GM23248 (cell line): ENCODE measurements around the gene SH3GL3. TPM values are rescaled to one million over a fixed set of nuclear protein-coding genes. Genes with fewer than 3 reads are reported as not detected.
A peak's percentile ranks its signal among the peaks of the same experiment; 100 is the strongest.

Experiments
- DNase-seq: peaks from one replicate; pipeline ENCODE4 v3.0.0-alpha.2; 2015
- H2AFZ ChIP-seq: fragments of 200-600 bp; sonication (generic); 2 replicates; pipeline ENCODE4 v1.6.1; 2016; ENCODE audit warnings: antibody characterized with exemption
- H3F3A ChIP-seq: fragments of 200-600 bp; sonication (generic); 2 replicates; pipeline ENCODE4 v1.6.1; 2016; ENCODE audit warnings: mild to moderate bottlenecking, antibody characterized with exemption, mixed run types; ENCODE audit not compliant: insufficient read depth
- H3K27ac ChIP-seq: fragments of 200-600 bp; sonication (generic); 2 replicates; pipeline ENCODE4 v1.5.1; 2016; ENCODE audit warnings: mild to moderate bottlenecking
- H3K27me3 ChIP-seq: fragments of 200-600 bp; sonication (generic); replicated peaks from 2 replicates; pipeline ENCODE4 v1.6.1; 2016; ENCODE audit warnings: mild to moderate bottlenecking; ENCODE audit not compliant: insufficient read depth
- H3K36me3 ChIP-seq: fragments of 200-600 bp; sonication (generic); 2 replicates; pipeline ENCODE4 v1.6.1; 2016; ENCODE audit warnings: low read depth, mild to moderate bottlenecking
- H3K4me1 ChIP-seq: fragments of 200-600 bp; sonication (generic); 2 replicates; pipeline ENCODE4 v1.6.1; 2016; ENCODE audit warnings: mild to moderate bottlenecking; ENCODE audit not compliant: insufficient read depth
- H3K4me2 ChIP-seq: fragments of 200-600 bp; sonication (generic); one replicate; pipeline ENCODE4 v1.6.1; 2016; ENCODE audit warnings: mild to moderate bottlenecking; ENCODE audit not compliant: unreplicated experiment
- H3K4me3 ChIP-seq: fragments of 200-600 bp; sonication (generic); 2 replicates; pipeline ENCODE4 v1.5.1; 2016; ENCODE audit warnings: mild to moderate bottlenecking
- H3K79me2 ChIP-seq: fragments of 200-600 bp; sonication (generic); 2 replicates; pipeline ENCODE4 v1.6.1; 2016; ENCODE audit warnings: mild to moderate bottlenecking; ENCODE audit not compliant: insufficient read depth
- H3K9ac ChIP-seq: fragments of 200-600 bp; sonication (generic); 2 replicates; pipeline ENCODE4 v1.6.1; 2016; ENCODE audit warnings: mild to moderate bottlenecking
- H3K9me2 ChIP-seq: fragments of 200-600 bp; sonication (generic); 2 replicates; pipeline ENCODE4 v1.6.1; 2016; ENCODE audit warnings: mixed run types, mild to moderate bottlenecking, moderate library complexity; ENCODE audit not compliant: insufficient read depth
- H3K9me3 ChIP-seq: fragments of 200-600 bp; sonication (generic); one replicate; pipeline ENCODE4 v1.6.1; 2017; ENCODE audit warnings: low read depth
- H4K20me1 ChIP-seq: fragments of 200-600 bp; sonication (generic); 2 replicates; pipeline ENCODE4 v1.6.0; 2016; ENCODE audit not compliant: insufficient read depth
- EZH2 ChIP-seq: fragments of 200-600 bp; sonication (generic); IDR thresholded peaks from 2 replicates; pipeline ENCODE4 v1.6.1; 2018; ENCODE audit warnings: antibody characterized with exemption, mild to moderate bottlenecking; ENCODE audit not compliant: insufficient read depth, poor library complexity, severe bottlenecking
- EZH2phosphoT487 ChIP-seq: fragments of 200-600 bp; sonication (generic); IDR thresholded peaks from 2 replicates; pipeline ENCODE4 v1.6.1; 2018; ENCODE audit warnings: antibody characterized with exemption, moderate library complexity, mild to moderate bottlenecking, low read depth; ENCODE audit not compliant: insufficient read depth
- WGBS, 2 experiments: methylation state at CpG; one replicate each; pipeline ENCODE4 v1.1.6; 2015 to 2017; ENCODE audit warnings: low lambda C conversion rate in 2 of 2, low coverage in 1 of 2; ENCODE audit errors: missing lambda C conversion rate in 2 of 2; 5-methylcytosine and 5-hydroxymethylcytosine counted together
- in situ Hi-C: fragments of 300-500 bp; cut with MboI; formaldehyde crosslinking; loops from 2 replicates; pipeline ENCODE4 v1.15.0; 2020
- polyA plus RNA-seq: library from polyadenylated mRNA; unstranded; fragments of >200 nt; fragmentation: Nextera tagmentation; extraction: Ambion mirVana; gene quantifications from 2 replicates; pipeline ENCODE4 v1.2.1, GENCODE V29; 2016
- total RNA-seq: library from RNA; depleted of rRNA; stranded (reverse); fragments of >200 nt; shearing (Covaris generic); gene quantifications from 2 replicates; pipeline ENCODE4 v1.2.3, GENCODE V29; 2014

SH3GL3 gene
- total and polyA plus RNA-seq, 2 experiments from 2014 or later, result 0.28 TPM; not detected in 1

GRCh38 chr15:83612898-83613635 lies 165.9 kb downstream of the SH3GL3 start:
- TF ChIP-seq EZH2phosphoT487 (no peak), EZH2 (no peak)
- H3K9me3 ChIP-seq, result no peaks in the 10 kb centered on the region
- in situ Hi-C loops, result no loop called here

DNA sequence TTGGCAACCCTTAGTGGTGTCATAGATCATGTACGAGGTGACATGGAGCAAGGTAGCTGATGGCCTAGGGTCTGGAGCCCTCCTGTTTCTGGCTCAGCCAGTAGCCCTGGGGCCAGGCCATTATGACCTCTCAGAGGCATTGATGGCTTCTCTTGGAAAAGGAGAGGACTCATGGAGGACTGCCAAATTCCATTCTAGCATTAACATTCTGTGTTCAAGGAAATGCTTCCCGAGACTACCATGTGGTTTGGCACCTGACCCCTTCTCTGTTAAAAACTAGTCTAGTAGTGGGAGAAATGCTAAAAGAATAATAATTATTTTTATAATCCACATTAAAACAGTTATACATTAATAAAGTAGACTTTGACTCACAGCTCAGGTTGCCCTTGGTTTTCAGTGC lies 166.6 kb downstream of the SH3GL3 start:
- Histone ChIP-seq H3K9me3 (no peaks in the 10 kb centered on the region), H3K27me3 (no peaks in the 10 kb centered on the region), H4K20me1 (no peaks in the 10 kb centered on the region), H3K4me2 (no peak overlapping the region), H3K79me2 (no peaks in the 10 kb centered on the region), H3K9me2 (no peaks in the 10 kb centered on the region), H3K27ac (no peak overlapping the region), H3K36me3 (no peaks in the 10 kb centered on the region), H3K9ac (no peak overlapping the region), H3F3A (no peaks in the 10 kb centered on the region), H3K4me3 (no peak overlapping the region), H3K4me1 (no peaks in the 10 kb centered on the region), H2AFZ (no peak overlapping the region)
- TF ChIP-seq EZH2, result no peak
- TF ChIP-seq EZH2phosphoT487, result no peak
- 0 to 3% methylated on average over 2 of the region's 2 CpGs for WGBS, 2 experiments
- no peak for DNase-seq
- in situ Hi-C loops, result no loop called here

More at GRCh38 chr15:83612898-83613635, 165.9 kb downstream of the SH3GL3 start:
- Histone ChIP-seq H3K27ac (no peak overlapping the region), H2AFZ (no peak overlapping the region), H4K20me1 (no peaks in the 10 kb centered on the region), H3F3A (no peaks in the 10 kb centered on the region), H3K36me3 (no peaks in the 10 kb centered on the region), H3K27me3 (no peaks in the 10 kb centered on the region), H3K79me2 (no peaks in the 10 kb centered on the region), H3K4me3 (no peak overlapping the region), H3K4me1 (no peaks in the 10 kb centered on the region), H3K9ac (no peak overlapping the region), H3K9me2 (no peaks in the 10 kb centered on the region), H3K4me2 (no peak overlapping the region)
- DNase-seq, result no peak
- WGBS, 2 experiments, result 64 to 70% methylated on average over 2 of the region's 2 CpGs

DNA sequence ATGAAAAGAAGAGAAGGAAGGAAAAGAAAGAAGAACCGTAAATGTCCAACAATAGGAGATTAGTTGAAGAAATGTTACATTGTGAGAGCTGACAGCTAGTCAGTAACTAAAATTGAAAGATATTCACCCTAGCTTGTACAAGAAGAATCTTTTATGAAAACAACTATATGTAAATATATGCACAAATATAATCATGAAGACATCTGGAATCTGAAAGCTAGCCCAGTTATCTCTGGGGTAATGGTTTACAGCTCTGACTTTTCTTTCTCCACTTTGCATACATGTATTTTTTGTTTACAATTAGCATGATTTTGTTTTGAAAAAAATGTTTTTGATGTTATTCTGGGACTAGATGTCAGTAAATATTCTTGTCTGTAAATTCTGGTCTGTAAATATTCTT lies 169.7 kb downstream of the SH3GL3 start:
- DNase-seq, result no peak
- no peaks in the 10 kb centered on the region for H3K4me1 ChIP-seq
- H4K20me1 ChIP-seq, result no peaks in the 10 kb centered on the region
- H3K9me3 ChIP-seq, result no peaks in the 10 kb centered on the region
- no peaks in the 10 kb centered on the region for H3F3A ChIP-seq
- H3K36me3 ChIP-seq, result no peaks in the 10 kb centered on the region
- H3K9ac ChIP-seq, result no peak overlapping the region
- WGBS, 2 experiments, result 33 to 56% methylated on average over 1 of the region's 1 CpG
- no peak overlapping the region for H3K27ac ChIP-seq
- no peaks in the 10 kb centered on the region for H3K27me3 ChIP-seq
- in situ Hi-C loops, result no loop called here
- H3K4me3 ChIP-seq, result no peak overlapping the region
- no peak overlapping the region for H2AFZ ChIP-seq
- H3K79me2 ChIP-seq, result no peaks in the 10 kb centered on the region
- TF ChIP-seq EZH2phosphoT487 (no peak), EZH2 (no peak)
- no peak overlapping the region for H3K4me2 ChIP-seq
- H3K9me2 ChIP-seq, result no peaks in the 10 kb centered on the region

GRCh38 chr15:83626171-83626802 lies 179.1 kb downstream of the SH3GL3 start:
- Histone ChIP-seq H3K4me2 (no peak overlapping the region), H4K20me1 (no peaks in the 10 kb centered on the region), H3K4me1 (no peaks in the 10 kb centered on the region), H3K9me2 (no peaks in the 10 kb centered on the region), H3K27ac (no peak overlapping the region), H3F3A (no peaks in the 10 kb centered on the region), H3K4me3 (no peak overlapping the region), H3K27me3 (no peaks in the 10 kb centered on the region), H3K9me3 (no peaks in the 10 kb centered on the region), H3K9ac (no peak overlapping the region), H3K36me3 (no peaks in the 10 kb centered on the region), H3K79me2 (no peaks in the 10 kb centered on the region), H2AFZ (no peak overlapping the region)
- in situ Hi-C loops, result no loop called here
- WGBS, 2 experiments, result 10 to 15% methylated on average over 2 of the region's 2 CpGs
- TF ChIP-seq EZH2, result no peak
- no peak for TF ChIP-seq EZH2phosphoT487
- peak; percentile 3 for DNase-seq
